Measurements from ENCODE around the gene PHOSPHO1.

DNA sequence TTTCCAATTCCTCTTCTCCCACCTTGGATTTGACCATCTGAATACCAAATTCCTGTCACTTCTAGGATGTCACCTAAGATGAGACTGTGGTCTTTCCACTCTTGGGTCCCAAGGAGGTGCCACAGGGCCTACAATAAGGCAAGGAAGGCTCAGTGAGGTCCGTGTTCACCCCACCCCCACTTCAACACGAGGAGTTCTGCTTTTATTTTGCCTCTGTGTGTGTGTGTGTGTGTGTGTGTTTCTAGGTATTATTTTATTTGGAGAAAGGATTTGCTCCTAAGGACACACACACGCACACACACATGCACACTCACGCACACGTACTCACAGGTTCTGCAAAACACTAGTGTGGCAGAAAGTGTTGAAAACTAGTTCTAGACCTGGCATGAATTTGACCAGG, 24.5 kb upstream of the PHOSPHO1 start:
- TF ChIP-seq GATA2 (IDR thresholded peaks at IDR 0.05; ENCODE audit: low read depth, low read length) = no peak
- no peak for TF ChIP-seq GATA3 (IDR thresholded peaks at IDR 0.05; ENCODE audit: low read depth, low read length)

All from SH-SY5Y (cell line).